Measurements from ENCODE around the gene SDSL.

GRCh38 chr12:113457710-113458109, 35.5 kb downstream of the SDSL start:
- no peak for TF ChIP-seq CTCF (IDR thresholded peaks at IDR 0.05)
- no peak for TF ChIP-seq POLR2A (IDR thresholded peaks at IDR 0.05; ENCODE audit: low read depth)
- TF ChIP-seq EP300 (IDR thresholded peaks at IDR 0.05) = no peak
- TF ChIP-seq POLR2AphosphoS5 (IDR thresholded peaks at IDR 0.05) = no peak
